NB4 (cell line): ENCODE data around the gene CNPY1.

Experiments used
- DNase-seq: peaks from one replicate; pipeline ENCODE4 v3.0.0; 2010; ENCODE audit warnings: low read depth
- H3K4me3 ChIP-seq: one replicate; pipeline ENCODE4 v1.5.1; 2011; ENCODE audit warnings: mild to moderate bottlenecking, low read depth, low read length, moderate library complexity
- MYC ChIP-seq: IDR thresholded peaks from 2 replicates; pipeline ENCODE4 v1.6.1; 2011; ENCODE audit warnings: low read depth, low read length
- POLR2A ChIP-seq: IDR thresholded peaks from 2 replicates; pipeline ENCODE4 v1.6.1; 2011; ENCODE audit warnings: mild to moderate bottlenecking; ENCODE audit not compliant: insufficient read length; ENCODE audit errors: extremely low read depth
- TF ChIP-seq, protein P1 (sequence below): IDR thresholded peaks from one replicate; pipeline ENCODE4 v1.5.1; 2012; ENCODE audit warnings: low read depth, low read length
- TF ChIP-seq, protein P2 (sequence below): IDR thresholded peaks from 2 replicates; pipeline ENCODE4 v1.6.1; 2011; ENCODE audit warnings: low read depth, low read length

CNPY1 gene

DNA sequence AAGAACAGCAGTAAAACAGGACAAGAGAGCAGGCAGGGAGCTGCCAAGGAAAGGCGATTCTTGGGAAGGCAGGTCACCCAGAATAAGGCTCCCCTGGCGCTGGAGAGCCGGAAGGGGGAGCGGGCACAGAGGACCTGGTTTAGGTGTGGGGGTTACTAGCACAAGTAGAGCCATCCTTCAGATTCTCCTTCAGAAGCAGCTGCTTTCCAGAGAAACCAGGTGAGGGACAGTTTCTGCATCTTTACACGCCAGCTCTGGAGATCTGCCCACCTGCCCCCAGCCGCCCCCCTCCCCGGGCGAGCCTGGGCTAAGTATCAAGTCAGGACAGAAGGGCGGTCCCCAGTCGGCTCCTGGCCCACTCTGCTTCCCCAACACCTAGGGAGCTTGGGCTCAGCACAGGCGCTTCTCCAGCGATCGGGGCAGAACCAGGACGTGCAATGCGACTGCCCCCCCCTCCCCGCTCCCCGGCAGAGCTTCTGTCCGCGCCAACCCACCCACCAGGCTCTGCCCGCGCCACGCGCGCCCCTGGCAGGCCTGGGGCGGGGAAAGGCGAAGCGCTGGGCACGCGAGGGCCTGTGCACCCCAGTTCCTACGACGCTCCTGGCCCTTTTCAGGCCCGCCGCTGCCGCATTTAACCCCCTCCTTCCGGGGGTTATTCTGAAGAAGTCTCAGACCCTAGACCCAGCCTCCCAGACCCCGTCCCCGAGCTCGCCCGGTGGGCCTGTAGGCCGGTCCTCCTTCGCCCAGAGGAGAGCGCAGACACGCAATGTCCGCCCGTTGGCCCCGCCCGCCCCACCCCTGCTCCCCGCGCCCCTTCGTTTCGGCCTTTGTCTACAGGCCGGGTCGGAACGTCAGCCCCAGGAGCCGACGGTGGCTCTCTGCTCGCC is 92.8 kb downstream of the CNPY1 start:
- TF ChIP-seq, protein P1, sequence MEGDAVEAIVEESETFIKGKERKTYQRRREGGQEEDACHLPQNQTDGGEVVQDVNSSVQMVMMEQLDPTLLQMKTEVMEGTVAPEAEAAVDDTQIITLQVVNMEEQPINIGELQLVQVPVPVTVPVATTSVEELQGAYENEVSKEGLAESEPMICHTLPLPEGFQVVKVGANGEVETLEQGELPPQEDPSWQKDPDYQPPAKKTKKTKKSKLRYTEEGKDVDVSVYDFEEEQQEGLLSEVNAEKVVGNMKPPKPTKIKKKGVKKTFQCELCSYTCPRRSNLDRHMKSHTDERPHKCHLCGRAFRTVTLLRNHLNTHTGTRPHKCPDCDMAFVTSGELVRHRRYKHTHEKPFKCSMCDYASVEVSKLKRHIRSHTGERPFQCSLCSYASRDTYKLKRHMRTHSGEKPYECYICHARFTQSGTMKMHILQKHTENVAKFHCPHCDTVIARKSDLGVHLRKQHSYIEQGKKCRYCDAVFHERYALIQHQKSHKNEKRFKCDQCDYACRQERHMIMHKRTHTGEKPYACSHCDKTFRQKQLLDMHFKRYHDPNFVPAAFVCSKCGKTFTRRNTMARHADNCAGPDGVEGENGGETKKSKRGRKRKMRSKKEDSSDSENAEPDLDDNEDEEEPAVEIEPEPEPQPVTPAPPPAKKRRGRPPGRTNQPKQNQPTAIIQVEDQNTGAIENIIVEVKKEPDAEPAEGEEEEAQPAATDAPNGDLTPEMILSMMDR = no peak
- no peak for TF ChIP-seq MYC
- TF ChIP-seq POLR2A = no peak
- TF ChIP-seq, protein P2, sequence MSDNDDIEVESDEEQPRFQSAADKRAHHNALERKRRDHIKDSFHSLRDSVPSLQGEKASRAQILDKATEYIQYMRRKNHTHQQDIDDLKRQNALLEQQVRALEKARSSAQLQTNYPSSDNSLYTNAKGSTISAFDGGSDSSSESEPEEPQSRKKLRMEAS = no peak
- no peak for DNase-seq
- H3K4me3 ChIP-seq = no peak overlapping the region

DNA sequence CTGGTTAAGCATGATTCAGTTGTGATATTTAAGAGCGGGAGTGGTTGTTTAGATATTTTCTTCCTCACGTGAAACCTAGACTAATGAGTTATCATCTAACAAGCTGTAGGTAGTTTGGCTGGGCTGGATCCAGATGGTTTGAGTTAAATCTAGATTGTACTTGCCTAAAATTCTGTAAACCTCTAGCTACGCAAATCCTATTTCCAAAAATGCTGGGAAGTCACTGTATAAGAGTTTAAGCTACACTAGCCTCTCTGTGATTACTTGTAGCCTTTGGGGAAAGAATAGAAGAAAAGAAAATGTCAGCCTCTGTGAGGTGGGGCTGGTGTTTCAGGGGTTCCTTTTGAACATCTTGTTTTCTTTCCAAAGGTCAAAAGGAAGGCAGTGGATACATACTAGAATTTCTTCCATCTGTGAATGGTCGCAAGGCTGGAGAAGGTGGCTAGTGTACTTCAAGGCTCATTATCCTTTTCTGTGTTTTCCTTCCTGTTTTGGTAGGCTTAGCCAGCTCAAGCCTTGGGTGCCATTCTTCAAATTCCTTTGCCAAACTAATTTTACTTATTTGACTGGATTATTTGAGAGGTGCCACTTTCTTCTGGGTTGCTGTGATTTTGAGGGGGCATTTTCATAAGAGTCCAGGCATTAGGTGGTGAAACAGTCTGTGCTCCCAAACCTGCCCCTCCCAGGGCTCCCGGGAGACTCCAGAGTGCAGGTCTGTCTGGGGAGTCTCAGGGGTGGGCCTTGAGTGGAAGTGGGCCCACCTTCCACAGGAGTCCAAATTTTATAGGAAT is 93.7 kb downstream of the CNPY1 start:
- DNase-seq = no peak
- TF ChIP-seq, protein P2 = no peak
- TF ChIP-seq MYC (no peak), POLR2A (no peak)
- TF ChIP-seq, protein P1 = no peak
- H3K4me3 ChIP-seq = no peak overlapping the region

DNA sequence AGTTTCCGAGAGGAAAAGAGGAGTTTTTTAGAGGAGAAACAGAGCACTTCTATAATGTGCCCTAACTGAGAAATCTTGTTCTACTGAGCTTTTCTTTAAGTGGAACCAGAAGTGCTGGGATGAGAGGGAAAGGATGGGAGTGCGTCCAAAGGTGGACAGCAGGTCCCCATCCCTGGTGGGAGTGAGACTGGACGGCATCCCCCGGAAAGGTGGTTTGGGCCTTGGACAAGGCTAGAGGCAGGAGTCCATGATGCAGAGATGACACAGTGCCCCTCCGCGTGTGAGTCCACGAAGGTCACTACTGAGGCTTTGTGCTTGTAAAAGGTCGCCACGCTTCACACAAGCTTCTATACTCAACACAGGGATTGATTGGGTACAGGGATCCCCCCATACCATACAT is 94.5 kb downstream of the CNPY1 start:
- no peak overlapping the region for H3K4me3 ChIP-seq
- TF ChIP-seq, protein P1 = no peak
- TF ChIP-seq, protein P2 = no peak
- TF ChIP-seq MYC = no peak
- DNase-seq = no peak
